SK-N-SH treated with all-trans-retinoic acid at 6 μM for 48 hours (cell line): ENCODE results near the gene ALDH3B2.

Experiments
- ATAC-seq: fragments of 200-7000 bp; cut with Tn5 transposase; 3 replicates; pipeline ENCODE4 v1.9.1; 2020; ENCODE audit warnings: mild to moderate bottlenecking, moderate library complexity
- ARNTL ChIP-seq: fragments of 450-650 bp; formaldehyde crosslinking; IDR thresholded peaks from 2 replicates; pipeline ENCODE4 v1.5.0; 2020; ENCODE audit warnings: low read depth, mild to moderate bottlenecking, moderate library complexity, borderline replicate concordance
- BACH2 ChIP-seq: fragments of 250-450 bp; sonication (Bioruptor Pico); IDR thresholded peaks from 2 replicates; pipeline ENCODE4 v1.9.0; 2021; ENCODE audit warnings: mild to moderate bottlenecking, borderline replicate concordance
- CREB5 ChIP-seq: fragments of 250-450 bp; sonication (Bioruptor Pico); IDR thresholded peaks from 2 replicates; pipeline ENCODE4 v1.5.1; 2020; ENCODE audit warnings: low read depth, mild to moderate bottlenecking, moderate library complexity
- ESRRG ChIP-seq: fragments of 250-450 bp; sonication (Bioruptor Pico); IDR thresholded peaks from 2 replicates; pipeline ENCODE4 v1.6.1; 2021; ENCODE audit warnings: mild to moderate bottlenecking
- GLIS3 ChIP-seq: fragments of 250-450 bp; sonication (Bioruptor Pico); IDR thresholded peaks from 2 replicates; pipeline ENCODE4 v1.5.0; 2020; ENCODE audit warnings: mild to moderate bottlenecking, moderate library complexity
- POU6F1 ChIP-seq: fragments of 250-450 bp; sonication (Bioruptor Pico); IDR thresholded peaks from 2 replicates; pipeline ENCODE4 v1.8.0; 2021; ENCODE audit warnings: low read depth, mild to moderate bottlenecking, moderate library complexity, borderline replicate concordance
- PPARA ChIP-seq: fragments of 250-450 bp; sonication (Bioruptor Pico); IDR thresholded peaks from 2 replicates; pipeline ENCODE4 v1.5.0; 2020; ENCODE audit warnings: mild to moderate bottlenecking, borderline replicate concordance
- RARB ChIP-seq: fragments of 250-450 bp; sonication (Bioruptor Pico); IDR thresholded peaks from 2 replicates; pipeline ENCODE4 v1.8.0; 2021; ENCODE audit warnings: mild to moderate bottlenecking, moderate library complexity
- SNAI2 ChIP-seq: fragments of 250-450 bp; sonication (Bioruptor Pico); IDR thresholded peaks from 2 replicates; pipeline ENCODE4 v1.5.0; 2020; ENCODE audit warnings: mild to moderate bottlenecking, moderate library complexity
- TCF4 ChIP-seq: fragments of 250-450 bp; sonication (Bioruptor Pico); IDR thresholded peaks from 2 replicates; pipeline ENCODE4 v1.8.0; 2021; ENCODE audit warnings: mild to moderate bottlenecking, moderate library complexity, borderline replicate concordance
- TOX ChIP-seq: fragments of 250-450 bp; sonication (Bioruptor Pico); IDR thresholded peaks from 2 replicates; pipeline ENCODE4 v1.8.0; 2021; ENCODE audit warnings: mild to moderate bottlenecking, moderate library complexity, borderline replicate concordance
- ZC3H10 ChIP-seq: fragments of 250-450 bp; sonication (Bioruptor Pico); IDR thresholded peaks from 2 replicates; pipeline ENCODE4 v1.5.1; 2021; ENCODE audit warnings: mild to moderate bottlenecking, moderate library complexity
- ZFP3 ChIP-seq: fragments of 250-450 bp; sonication (Bioruptor Pico); IDR thresholded peaks from 2 replicates; pipeline ENCODE4 v1.5.0; 2020; ENCODE audit warnings: mild to moderate bottlenecking, moderate library complexity
- ZFP30 ChIP-seq: fragments of 450-650 bp; formaldehyde crosslinking; IDR thresholded peaks from 2 replicates; pipeline ENCODE4 v1.5.0; 2022; ENCODE audit warnings: mild to moderate bottlenecking, moderate library complexity
- ZNF565 ChIP-seq: fragments of 450-650 bp; formaldehyde crosslinking; conservative IDR thresholded peaks from 2 replicates; pipeline ENCODE4 v1.5.0; 2020; ENCODE audit warnings: low read depth, mild to moderate bottlenecking, moderate library complexity
- ZNF70 ChIP-seq: fragments of 450-650 bp; formaldehyde crosslinking; IDR thresholded peaks from 2 replicates; pipeline ENCODE4 v1.5.0; 2020; ENCODE audit warnings: mild to moderate bottlenecking, moderate library complexity
- ZNF8 ChIP-seq: fragments of 450-650 bp; formaldehyde crosslinking; IDR thresholded peaks from 2 replicates; pipeline ENCODE4 v1.5.0; 2020; ENCODE audit warnings: mild to moderate bottlenecking, moderate library complexity
- TF ChIP-seq, protein P1 (sequence below): fragments of 250-450 bp; sonication (Bioruptor Pico); IDR thresholded peaks from 2 replicates; pipeline ENCODE4 v1.8.0; 2020; ENCODE audit warnings: mild to moderate bottlenecking, moderate library complexity, borderline replicate concordance
- TF ChIP-seq, protein P2 (sequence below): fragments of 250-450 bp; sonication (Bioruptor Pico); IDR thresholded peaks from 2 replicates; pipeline ENCODE4 v1.5.1; 2021; ENCODE audit warnings: mild to moderate bottlenecking, moderate library complexity

Gene ALDH3B2

DNA sequence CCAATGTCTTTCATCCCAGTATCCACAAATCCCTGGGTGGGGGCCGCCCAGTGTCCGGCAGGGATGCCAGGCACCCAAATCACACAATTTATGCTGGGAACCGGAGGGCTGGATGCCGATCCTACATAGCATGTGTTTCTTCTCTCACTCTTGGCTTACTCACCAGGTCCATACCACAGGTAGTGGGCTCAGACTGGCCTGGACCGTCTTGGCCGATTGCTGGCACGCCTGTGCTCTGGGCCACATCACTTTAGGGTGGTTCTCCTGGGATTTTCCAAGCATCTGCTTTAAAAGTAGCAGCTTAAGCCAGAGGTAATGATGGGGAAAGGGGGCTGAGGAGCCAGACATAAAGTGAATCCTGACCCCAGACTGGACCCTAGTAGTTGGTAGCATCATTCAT, 22.6 kb upstream of the ALDH3B2 start:
- ATAC-seq, result no peak
- TF ChIP-seq GLIS3 (CRISPR knock-in tag) (no peak), ZNF565 (CRISPR knock-in tag) (no peak), ESRRG (CRISPR knock-in tag) (no peak), RARB (CRISPR knock-in tag) (no peak), ZC3H10 (CRISPR knock-in tag) (no peak), ZNF70 (CRISPR knock-in tag) (no peak), SNAI2 (no peak), POU6F1 (CRISPR knock-in tag) (no peak), ZFP30 (CRISPR knock-in tag) (no peak)
- TF ChIP-seq, protein P1, sequence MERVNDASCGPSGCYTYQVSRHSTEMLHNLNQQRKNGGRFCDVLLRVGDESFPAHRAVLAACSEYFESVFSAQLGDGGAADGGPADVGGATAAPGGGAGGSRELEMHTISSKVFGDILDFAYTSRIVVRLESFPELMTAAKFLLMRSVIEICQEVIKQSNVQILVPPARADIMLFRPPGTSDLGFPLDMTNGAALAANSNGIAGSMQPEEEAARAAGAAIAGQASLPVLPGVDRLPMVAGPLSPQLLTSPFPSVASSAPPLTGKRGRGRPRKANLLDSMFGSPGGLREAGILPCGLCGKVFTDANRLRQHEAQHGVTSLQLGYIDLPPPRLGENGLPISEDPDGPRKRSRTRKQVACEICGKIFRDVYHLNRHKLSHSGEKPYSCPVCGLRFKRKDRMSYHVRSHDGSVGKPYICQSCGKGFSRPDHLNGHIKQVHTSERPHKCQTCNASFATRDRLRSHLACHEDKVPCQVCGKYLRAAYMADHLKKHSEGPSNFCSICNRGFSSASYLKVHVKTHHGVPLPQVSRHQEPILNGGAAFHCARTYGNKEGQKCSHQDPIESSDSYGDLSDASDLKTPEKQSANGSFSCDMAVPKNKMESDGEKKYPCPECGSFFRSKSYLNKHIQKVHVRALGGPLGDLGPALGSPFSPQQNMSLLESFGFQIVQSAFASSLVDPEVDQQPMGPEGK (CRISPR knock-in tag), result no peak
- TF ChIP-seq, protein P2, sequence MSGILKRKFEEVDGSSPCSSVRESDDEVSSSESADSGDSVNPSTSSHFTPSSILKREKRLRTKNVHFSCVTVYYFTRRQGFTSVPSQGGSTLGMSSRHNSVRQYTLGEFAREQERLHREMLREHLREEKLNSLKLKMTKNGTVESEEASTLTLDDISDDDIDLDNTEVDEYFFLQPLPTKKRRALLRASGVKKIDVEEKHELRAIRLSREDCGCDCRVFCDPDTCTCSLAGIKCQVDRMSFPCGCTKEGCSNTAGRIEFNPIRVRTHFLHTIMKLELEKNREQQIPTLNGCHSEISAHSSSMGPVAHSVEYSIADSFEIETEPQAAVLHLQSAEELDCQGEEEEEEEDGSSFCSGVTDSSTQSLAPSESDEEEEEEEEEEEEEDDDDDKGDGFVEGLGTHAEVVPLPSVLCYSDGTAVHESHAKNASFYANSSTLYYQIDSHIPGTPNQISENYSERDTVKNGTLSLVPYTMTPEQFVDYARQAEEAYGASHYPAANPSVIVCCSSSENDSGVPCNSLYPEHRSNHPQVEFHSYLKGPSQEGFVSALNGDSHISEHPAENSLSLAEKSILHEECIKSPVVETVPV (CRISPR knock-in tag), result no peak

- no peak for ATAC-seq
- TF ChIP-seq CREB5 (CRISPR knock-in tag) (no peak), ZNF8 (no peak), ARNTL (CRISPR knock-in tag) (no peak), BACH2 (CRISPR knock-in tag) (no peak), ESRRG (CRISPR knock-in tag) (no peak), ZFP30 (CRISPR knock-in tag) (no peak), ZNF565 (CRISPR knock-in tag) (no peak), PPARA (CRISPR knock-in tag) (no peak)
- TF ChIP-seq, protein P1 (CRISPR knock-in tag), result no peak
- TF ChIP-seq, all 23 proteins: peak for 0
These were observed 21.2 kb upstream of the ALDH3B2 start for GRCh38 chr11:67695606-67696005.

- no peak for ATAC-seq
- TF ChIP-seq ARNTL (CRISPR knock-in tag) (no peak), CREB5 (CRISPR knock-in tag) (no peak), TCF4 (CRISPR knock-in tag) (no peak), TOX (CRISPR knock-in tag) (no peak), POU6F1 (CRISPR knock-in tag) (no peak), ZNF8 (no peak), ZNF70 (CRISPR knock-in tag) (no peak), PPARA (CRISPR knock-in tag) (no peak), ZFP3 (no peak), RARB (CRISPR knock-in tag) (no peak)
These were observed 20.6 kb upstream of the ALDH3B2 start for GRCh38 chr11:67694875-67695555.
